ENCODE measurements around the gene GDAP1L1.
"Not testable (repeated sequence)": the region's sequence is repeated elsewhere in the genome, so short reads cannot be mapped to it uniquely, and the experiment has no call there.

The GDAP1L1 gene

GRCh38 chr20:44254073-44254472 is 7.0 kb downstream of the GDAP1L1 start:
- DNase-seq (ENCODE audit: low spot score): no peak

- no peak for DNase-seq (ENCODE audit: low spot score)
These were observed 8.8 kb downstream of the GDAP1L1 start for GRCh38 chr20:44255942-44256341.

- DNase-seq (ENCODE audit: low spot score): no peak
These were observed 9.9 kb downstream of the GDAP1L1 start for GRCh38 chr20:44256961-44257360.

- DNase-seq (ENCODE audit: low spot score): no peak
These were observed 11.2 kb downstream of the GDAP1L1 start for GRCh38 chr20:44258226-44258890.

GRCh38 chr20:44264287-44264686 is 17.2 kb downstream of the GDAP1L1 start:
- DNase-seq (ENCODE audit: low spot score): no peak

GRCh38 chr20:44268802-44269201 is 21.7 kb downstream of the GDAP1L1 start:
- no peak for DNase-seq (ENCODE audit: low spot score)

GRCh38 chr20:44271915-44272663 is 25.0 kb downstream of the GDAP1L1 start:
- DNase-seq (ENCODE audit: low spot score): no peak

GRCh38 chr20:44273231-44274215 is 26.4 kb downstream of the GDAP1L1 start:
- no peak for DNase-seq (ENCODE audit: low spot score)

GRCh38 chr20:44274303-44275017 is 27.4 kb downstream of the GDAP1L1 start:
- DNase-seq (ENCODE audit: low spot score): no peak

GRCh38 chr20:44279228-44279627 is 32.1 kb downstream of the GDAP1L1 start:
- no peak for DNase-seq (ENCODE audit: low spot score)

- DNase-seq (ENCODE audit: low spot score): no peak
These were observed 33.3 kb downstream of the GDAP1L1 start for GRCh38 chr20:44280387-44280786.

- DNase-seq (ENCODE audit: low spot score): no peak
These were observed 35.1 kb downstream of the GDAP1L1 start for GRCh38 chr20:44282192-44282591.

GRCh38 chr20:44284032-44284431 is 36.9 kb downstream of the GDAP1L1 start:
- no peak for DNase-seq (ENCODE audit: low spot score)

- no peak for DNase-seq (ENCODE audit: low spot score)
These were observed 40.4 kb downstream of the GDAP1L1 start for GRCh38 chr20:44287272-44288097.

- no peak for DNase-seq (ENCODE audit: low spot score)
These were observed 41.1 kb downstream of the GDAP1L1 start for GRCh38 chr20:44288252-44288651.

- no peak for DNase-seq (ENCODE audit: low spot score)
These were observed 44.6 kb downstream of the GDAP1L1 start for GRCh38 chr20:44291754-44292153.

GRCh38 chr20:44296011-44296410 is 48.9 kb downstream of the GDAP1L1 start:
- DNase-seq (ENCODE audit: low spot score): no peak

GRCh38 chr20:44297721-44298120 is 50.6 kb downstream of the GDAP1L1 start:
- no peak for DNase-seq (ENCODE audit: low spot score)

- not testable (repeated sequence) for DNase-seq (ENCODE audit: low spot score)
These were observed 52.0 kb downstream of the GDAP1L1 start for GRCh38 chr20:44299011-44299535.

GRCh38 chr20:44301285-44301684 is 54.2 kb downstream of the GDAP1L1 start:
- no peak for DNase-seq (ENCODE audit: low spot score)
